ENCODE results near the gene MLLT3. TPM values are rescaled to one million over a fixed set of nuclear protein-coding genes. Genes with fewer than 3 reads are reported as not detected.

Gene MLLT3
- total and polyA plus RNA-seq, 8 donors: 1.8 to 10.3 (median 4.2) TPM

DNA sequence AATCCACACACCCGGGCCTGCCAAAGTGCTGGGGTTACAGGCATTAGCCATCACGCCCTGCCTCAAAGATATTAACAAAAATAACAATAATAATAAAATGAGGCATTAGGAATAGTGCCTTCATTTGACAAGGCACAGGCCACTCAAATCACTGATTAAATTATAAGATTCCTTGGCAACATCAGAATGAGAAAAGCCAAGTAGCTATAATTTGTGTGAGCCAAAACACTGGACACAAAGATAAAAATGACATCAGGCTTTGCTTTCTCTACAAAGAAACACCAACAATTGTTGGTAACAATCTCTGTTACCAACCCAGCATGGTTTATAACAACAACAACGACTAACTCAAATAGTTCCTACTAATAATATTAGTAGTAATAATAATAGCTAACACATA lies 73.2 kb downstream of the MLLT3 start:
- TF ChIP-seq, protein P1, sequence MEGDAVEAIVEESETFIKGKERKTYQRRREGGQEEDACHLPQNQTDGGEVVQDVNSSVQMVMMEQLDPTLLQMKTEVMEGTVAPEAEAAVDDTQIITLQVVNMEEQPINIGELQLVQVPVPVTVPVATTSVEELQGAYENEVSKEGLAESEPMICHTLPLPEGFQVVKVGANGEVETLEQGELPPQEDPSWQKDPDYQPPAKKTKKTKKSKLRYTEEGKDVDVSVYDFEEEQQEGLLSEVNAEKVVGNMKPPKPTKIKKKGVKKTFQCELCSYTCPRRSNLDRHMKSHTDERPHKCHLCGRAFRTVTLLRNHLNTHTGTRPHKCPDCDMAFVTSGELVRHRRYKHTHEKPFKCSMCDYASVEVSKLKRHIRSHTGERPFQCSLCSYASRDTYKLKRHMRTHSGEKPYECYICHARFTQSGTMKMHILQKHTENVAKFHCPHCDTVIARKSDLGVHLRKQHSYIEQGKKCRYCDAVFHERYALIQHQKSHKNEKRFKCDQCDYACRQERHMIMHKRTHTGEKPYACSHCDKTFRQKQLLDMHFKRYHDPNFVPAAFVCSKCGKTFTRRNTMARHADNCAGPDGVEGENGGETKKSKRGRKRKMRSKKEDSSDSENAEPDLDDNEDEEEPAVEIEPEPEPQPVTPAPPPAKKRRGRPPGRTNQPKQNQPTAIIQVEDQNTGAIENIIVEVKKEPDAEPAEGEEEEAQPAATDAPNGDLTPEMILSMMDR (IDR thresholded peaks at IDR 0.05): no peak
- Histone ChIP-seq H3K4me1 (peaks cover 0 to 6% (median 4%) of the 10 kb centered on the region in 3 donors), H3K4me3 (no peak overlapping the region), H3K9me3 (no peaks in the 10 kb centered on the region), H3K27me3 (no peaks in the 10 kb centered on the region), H3K36me3 (no peaks in the 10 kb centered on the region), H3K27ac (no peak overlapping the region)
- whole genome bisulfite sequencing, 2 donors: 80 to 86% methylated on average over 3 of the region's 3 CpGs
- intact Hi-C loops (cut with DNase I): no loop called here
- ATAC-seq (no peak), FAIRE-seq (no peak), DNase-seq (no peak)

DNA sequence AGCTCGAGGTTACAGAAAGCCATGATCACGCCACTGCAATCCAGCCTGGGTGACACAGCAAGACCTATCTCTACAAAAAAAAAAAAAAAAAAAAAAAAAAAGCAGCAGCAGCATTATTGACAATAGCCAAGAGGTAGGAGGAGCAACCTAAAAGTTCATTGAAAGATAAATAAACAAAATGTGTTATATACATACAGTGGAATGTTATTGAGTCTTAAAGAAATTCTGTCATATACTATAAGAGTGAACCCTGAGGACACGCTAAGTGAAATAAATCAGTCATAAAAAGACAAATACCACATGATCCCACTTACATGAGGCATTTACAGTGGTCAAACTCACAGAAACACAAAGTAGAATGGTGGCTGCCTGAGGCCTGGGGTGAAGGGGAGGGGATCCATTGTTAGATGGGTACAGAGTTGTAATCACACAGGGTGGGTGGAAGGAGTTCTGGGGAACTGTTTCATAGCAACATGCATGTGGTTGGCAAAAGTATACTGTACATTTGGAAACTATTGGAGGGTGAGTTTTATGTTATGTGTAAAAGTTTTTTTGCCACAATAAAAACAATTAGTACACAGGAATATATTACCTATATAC lies 77.2 kb downstream of the MLLT3 start:
- TF ChIP-seq, protein P1 (IDR thresholded peaks at IDR 0.05): no peak
- ATAC-seq: no peak
- H3K27me3 ChIP-seq: no peaks in the 10 kb centered on the region
- intact Hi-C loops (cut with DNase I): no loop called here
- H3K4me3 ChIP-seq: no peak overlapping the region
- no peaks in the 10 kb centered on the region for H3K9me3 ChIP-seq
- H3K4me1 ChIP-seq: no peaks in the 10 kb centered on the region
- H3K27ac ChIP-seq: no peak overlapping the region
- no peaks in the 10 kb centered on the region for H3K36me3 ChIP-seq
- no peak for FAIRE-seq
- no peak for DNase-seq
- WGBS, 2 donors: 90 to 99% methylated on average over 3 of the region's 3 CpGs

DNA sequence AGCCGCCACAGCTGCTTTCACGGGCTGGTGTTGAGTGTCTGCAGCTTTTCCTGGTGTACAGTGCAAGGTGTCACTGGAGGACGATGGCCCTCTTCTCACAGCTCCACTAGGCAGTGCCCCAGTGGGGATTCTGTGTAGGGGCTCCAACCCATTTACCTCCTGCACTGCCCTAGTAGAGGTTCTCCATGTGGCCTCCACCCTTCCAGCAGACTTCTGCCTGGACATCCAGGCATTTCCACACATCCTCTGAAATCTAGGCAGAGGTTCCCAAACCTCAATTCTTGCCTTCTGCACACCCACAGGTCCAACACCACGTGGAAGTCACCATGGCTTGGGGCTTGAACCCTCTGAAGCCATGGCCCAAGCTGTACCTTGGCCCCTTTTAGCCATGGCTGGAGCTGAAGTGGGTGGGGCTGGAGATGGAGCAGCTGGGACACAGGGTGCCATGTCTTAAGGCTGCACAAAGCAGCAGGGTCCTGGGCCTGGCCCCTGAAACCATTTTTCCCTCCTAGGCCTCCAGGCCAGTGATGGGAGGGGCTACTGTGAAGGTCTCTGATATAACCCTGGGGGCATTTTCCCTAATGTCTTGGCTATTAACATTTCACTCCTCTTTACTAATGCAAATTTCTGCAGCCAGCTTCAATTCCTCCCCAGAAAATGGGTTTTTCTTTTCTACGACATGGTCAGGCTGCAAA lies 82.0 kb downstream of the MLLT3 start:
- DNase-seq (peak in 1 of 6 donors; percentile 34), FAIRE-seq (no peak), ATAC-seq (no peak)
- Histone ChIP-seq H3K9me3 (no peaks in the 10 kb centered on the region), H3K27ac (no peak overlapping the region), H3K4me3 (no peak overlapping the region), H3K4me1 (no peaks in the 10 kb centered on the region), H3K27me3 (no peaks in the 10 kb centered on the region), H3K36me3 (no peaks in the 10 kb centered on the region)
- TF ChIP-seq, protein P1 (IDR thresholded peaks at IDR 0.05): no peak
- intact Hi-C loops (cut with DNase I): no loop called here
- 93 to 95% methylated on average over 5 of the region's 5 CpGs for WGBS, 2 donors

DNA sequence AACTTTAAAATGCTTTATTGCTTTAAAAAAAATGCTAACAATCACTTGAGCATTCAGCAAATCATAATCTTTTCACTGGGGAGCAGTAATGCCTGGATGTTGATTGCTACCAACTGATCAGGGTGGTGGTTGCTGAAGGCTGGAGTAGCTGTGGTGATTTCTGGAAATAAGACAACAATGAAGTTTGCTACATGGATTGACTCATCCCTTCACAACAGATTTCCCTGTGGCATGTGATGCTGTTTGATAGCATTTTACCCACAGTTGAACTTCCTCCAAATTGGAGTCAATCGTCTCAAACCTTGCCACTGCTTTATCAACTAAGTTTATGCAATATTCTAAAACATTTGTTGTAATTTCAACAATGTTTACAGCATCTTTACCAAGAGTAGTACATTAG lies 83.3 kb downstream of the MLLT3 start:
- FAIRE-seq (no peak), DNase-seq (no peak), ATAC-seq (no peak)
- Histone ChIP-seq H3K4me1 (no peaks in the 10 kb centered on the region), H3K36me3 (no peaks in the 10 kb centered on the region), H3K27ac (no peak overlapping the region), H3K4me3 (no peak overlapping the region), H3K27me3 (no peaks in the 10 kb centered on the region), H3K9me3 (no peaks in the 10 kb centered on the region)
- intact Hi-C loops (cut with DNase I): no loop called here
- WGBS, 2 donors: 69 to 71% methylated on average over 1 of the region's 1 CpG
- TF ChIP-seq, protein P1 (IDR thresholded peaks at IDR 0.05): no peak

DNA sequence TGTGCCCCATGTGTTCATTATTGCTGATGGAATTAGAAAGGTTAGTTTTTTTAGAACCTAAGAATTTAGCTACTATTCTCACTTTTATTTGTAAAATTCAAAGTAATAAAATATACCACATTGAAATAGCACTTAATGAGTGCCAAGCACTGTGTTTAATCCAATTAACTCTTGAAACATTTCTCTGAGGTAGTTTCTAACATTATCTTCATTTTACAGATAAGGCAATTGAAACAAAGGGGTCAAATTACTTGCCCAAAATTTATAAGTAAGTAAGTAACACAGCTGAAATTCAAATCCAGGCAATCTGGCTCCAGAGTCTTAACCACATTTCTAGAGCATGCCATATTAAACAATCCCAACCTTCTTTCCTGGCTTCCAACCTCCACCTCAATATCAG lies 84.2 kb downstream of the MLLT3 start:
- H3K36me3 ChIP-seq: no peaks in the 10 kb centered on the region
- FAIRE-seq: no peak
- H3K27ac ChIP-seq: no peak overlapping the region
- no peaks in the 10 kb centered on the region for H3K4me1 ChIP-seq
- H3K4me3 ChIP-seq: no peak overlapping the region
- intact Hi-C loops (cut with DNase I): no loop called here
- no peaks in the 10 kb centered on the region for H3K9me3 ChIP-seq
- H3K27me3 ChIP-seq: no peaks in the 10 kb centered on the region
- ATAC-seq: no peak
- TF ChIP-seq, protein P1 (IDR thresholded peaks at IDR 0.05): no peak
- DNase-seq: no peak

Data from pancreas (tissue), 10 donors.